ENCODE measurements around the gene JSRP1.

The JSRP1 gene

DNA sequence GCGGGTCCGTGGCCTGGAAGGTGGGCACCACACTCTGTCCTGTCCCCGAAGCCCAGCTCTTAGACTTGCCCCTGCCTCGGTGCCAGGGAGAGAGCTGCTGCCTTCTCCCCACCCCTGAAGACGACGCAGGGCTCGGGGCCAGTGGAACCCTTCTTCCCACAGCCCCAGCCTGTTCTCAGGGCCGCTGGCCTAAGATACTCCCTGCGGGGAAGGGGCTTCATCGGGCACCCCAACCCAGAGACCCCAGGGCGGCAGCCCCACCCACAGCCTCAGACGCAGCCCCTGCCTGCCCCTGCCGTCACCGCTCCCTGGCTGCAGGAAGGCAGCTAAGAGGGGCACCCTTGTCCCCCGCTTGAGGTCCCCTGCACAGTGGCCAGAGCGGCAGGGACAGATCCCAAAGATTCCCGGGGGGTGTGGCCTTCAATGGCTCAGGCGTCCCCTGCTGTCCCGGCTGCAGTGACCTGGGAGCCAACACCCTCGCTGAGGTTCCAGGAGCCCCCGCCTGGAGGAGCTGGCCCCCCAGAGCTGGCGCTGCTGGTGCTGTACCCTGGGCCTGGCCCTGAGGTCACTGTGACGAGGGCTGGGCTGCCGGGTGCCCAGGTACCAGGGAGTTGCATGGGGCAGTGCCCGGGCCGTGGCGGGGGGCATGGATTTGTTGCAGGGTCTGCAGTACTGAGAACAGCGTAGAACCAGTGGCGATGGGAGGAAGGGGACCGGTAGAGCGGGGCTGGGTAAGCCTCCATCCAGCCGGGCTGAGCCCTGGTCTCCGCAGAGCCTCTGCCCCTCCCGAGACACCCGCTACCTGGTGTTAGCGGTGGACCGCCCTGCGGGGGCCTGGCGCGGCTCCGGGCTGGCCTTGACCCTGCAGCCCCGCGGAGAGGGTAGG, 6.1 kb downstream of the JSRP1 start:
- H3K36me3 ChIP-seq, result peaks cover 31 to 40% (median 39%) of the 10 kb centered on the region in 3 donors
- no peak overlapping the region for H3K27ac ChIP-seq
- H3K4me3 ChIP-seq, result no peak overlapping the region
- H3K27me3 ChIP-seq, result peaks cover 3 to 79% of the 10 kb centered on the region in 2 donors
- peaks cover 0 to 44% (median 38%) of the 10 kb centered on the region in 4 donors for H3K4me1 ChIP-seq
- intact Hi-C loops (cut with DNase I; ENCODE audit: low total_unique reads), result loop anchor here (2.0 kb wide), 1 partner anchor 25 kb away; no protein-coding TSS in a partner anchor
- H3K9me3 ChIP-seq, result no peaks in the 10 kb centered on the region
- TF ChIP-seq CTCF (IDR thresholded peaks at IDR 0.05), result no peak
- DNase-seq, result no peak

- H3K4me1 ChIP-seq, result peaks cover 0 to 44% (median 38%) of the 10 kb centered on the region in 4 donors
- intact Hi-C loops (cut with DNase I; ENCODE audit: low total_unique reads), result no loop called here
- DNase-seq, result no peak
These were observed 7.0 kb downstream of the JSRP1 start, which contains the start of gene AMH for GRCh38 chr19:2249010-2249866. Gene AMH (plus strand): TSS chr19:2249323. CDS start chr19:2249333, 10 bp downstream.

GRCh38 chr19:2248136-2249009, 7.8 kb downstream of the JSRP1 start:
- no peak for TF ChIP-seq CTCF (IDR thresholded peaks at IDR 0.05)
- peaks cover 49 to 58% (median 56%) of the 10 kb centered on the region in 3 donors for H3K36me3 ChIP-seq
- no peak overlapping the region for H3K4me3 ChIP-seq
- H3K27ac ChIP-seq, result no peak overlapping the region
- no peak for DNase-seq
- intact Hi-C loops (cut with DNase I; ENCODE audit: low total_unique reads), result no loop called here
- H3K27me3 ChIP-seq, result peaks cover 0 to 73% of the 10 kb centered on the region in 2 donors
- peaks cover 0 to 40% (median 35%) of the 10 kb centered on the region in 4 donors for H3K4me1 ChIP-seq
- no peaks in the 10 kb centered on the region for H3K9me3 ChIP-seq

More at GRCh38 chr19:2249010-2249866, 7.0 kb downstream of the JSRP1 start, which contains the start of gene AMH:
- H3K36me3 ChIP-seq, result peaks cover 40 to 49% (median 47%) of the 10 kb centered on the region in 3 donors
- no peaks in the 10 kb centered on the region for H3K9me3 ChIP-seq
- peaks cover 3 to 81% of the 10 kb centered on the region in 2 donors for H3K27me3 ChIP-seq
- H3K27ac ChIP-seq, result no peak within 1 kb of the TSS
- no peak within 1 kb of the TSS for H3K4me3 ChIP-seq
- TF ChIP-seq CTCF (IDR thresholded peaks at IDR 0.05), result no peak

DNA sequence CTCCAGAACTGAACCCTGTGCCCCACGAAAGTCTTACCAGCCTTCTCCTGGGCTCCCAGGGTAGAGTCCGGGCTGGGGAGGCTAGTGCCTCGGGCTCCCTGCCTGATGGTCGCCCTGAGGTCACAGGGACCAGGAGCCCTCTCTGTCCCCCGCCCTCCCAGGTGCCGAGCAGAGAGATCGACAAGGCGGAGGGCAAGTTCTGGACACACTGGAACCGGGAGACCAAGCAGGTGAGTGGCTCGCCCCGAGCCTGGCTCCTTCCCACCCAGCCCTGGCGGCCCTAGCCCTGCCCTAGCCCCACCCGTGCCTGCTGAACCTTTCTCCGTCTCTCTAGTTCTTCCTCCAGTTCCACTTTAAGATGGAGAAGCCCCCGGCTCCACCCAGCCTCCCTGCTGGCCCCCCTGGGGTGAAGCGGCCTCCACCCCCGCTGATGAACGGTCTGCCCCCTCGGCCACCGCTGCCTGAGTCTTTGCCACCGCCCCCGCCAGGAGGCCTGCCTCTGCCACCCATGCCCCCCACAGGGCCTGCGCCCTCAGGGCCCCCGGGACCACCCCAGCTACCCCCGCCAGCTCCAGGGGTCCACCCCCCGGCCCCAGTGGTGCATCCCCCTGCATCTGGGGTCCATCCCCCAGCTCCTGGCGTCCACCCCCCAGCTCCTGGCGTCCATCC, 8.7 kb downstream of the JSRP1 start:
- intact Hi-C loops (cut with DNase I; ENCODE audit: low total_unique reads), result no loop called here

More for the DNA sequence above, 8.7 kb downstream of the JSRP1 start:
- TF ChIP-seq CTCF (IDR thresholded peaks at IDR 0.05), result no peak
- Histone ChIP-seq H3K36me3 (peaks cover 50 to 65% (median 59%) of the 10 kb centered on the region in 3 donors), H3K9me3 (no peaks in the 10 kb centered on the region), H3K27ac (no peak overlapping the region), H3K4me1 (peaks cover 0 to 39% (median 31%) of the 10 kb centered on the region in 4 donors), H3K27me3 (peaks cover 0 to 65% of the 10 kb centered on the region in 2 donors), H3K4me3 (no peak overlapping the region)
- DNase-seq, result no peak

All from tibial artery (tissue), 4 donors.